ENCODE results near the gene AOC3. TPM values are rescaled to one million over a fixed set of nuclear protein-coding genes. Genes with fewer than 3 reads are reported as not detected.
A peak's percentile ranks its signal among the peaks of the same experiment; 100 is the strongest.

Gene AOC3, protein sequence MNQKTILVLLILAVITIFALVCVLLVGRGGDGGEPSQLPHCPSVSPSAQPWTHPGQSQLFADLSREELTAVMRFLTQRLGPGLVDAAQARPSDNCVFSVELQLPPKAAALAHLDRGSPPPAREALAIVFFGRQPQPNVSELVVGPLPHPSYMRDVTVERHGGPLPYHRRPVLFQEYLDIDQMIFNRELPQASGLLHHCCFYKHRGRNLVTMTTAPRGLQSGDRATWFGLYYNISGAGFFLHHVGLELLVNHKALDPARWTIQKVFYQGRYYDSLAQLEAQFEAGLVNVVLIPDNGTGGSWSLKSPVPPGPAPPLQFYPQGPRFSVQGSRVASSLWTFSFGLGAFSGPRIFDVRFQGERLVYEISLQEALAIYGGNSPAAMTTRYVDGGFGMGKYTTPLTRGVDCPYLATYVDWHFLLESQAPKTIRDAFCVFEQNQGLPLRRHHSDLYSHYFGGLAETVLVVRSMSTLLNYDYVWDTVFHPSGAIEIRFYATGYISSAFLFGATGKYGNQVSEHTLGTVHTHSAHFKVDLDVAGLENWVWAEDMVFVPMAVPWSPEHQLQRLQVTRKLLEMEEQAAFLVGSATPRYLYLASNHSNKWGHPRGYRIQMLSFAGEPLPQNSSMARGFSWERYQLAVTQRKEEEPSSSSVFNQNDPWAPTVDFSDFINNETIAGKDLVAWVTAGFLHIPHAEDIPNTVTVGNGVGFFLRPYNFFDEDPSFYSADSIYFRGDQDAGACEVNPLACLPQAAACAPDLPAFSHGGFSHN
- not detected for total RNA-seq

- DNase-seq: no peak
These were observed at the start of gene AOC3 for GRCh38 chr17:42850954-42851353. Gene AOC3 (plus strand): TSS chr17:42851199. CDS start chr17:42851344, 145 bp downstream.

GRCh38 chr17:42803074-42803883 is 47.7 kb upstream of the AOC3 start:
- no peak for DNase-seq

- DNase-seq: no peak
These were observed 46.1 kb upstream of the AOC3 start for GRCh38 chr17:42804918-42805367.

DNA sequence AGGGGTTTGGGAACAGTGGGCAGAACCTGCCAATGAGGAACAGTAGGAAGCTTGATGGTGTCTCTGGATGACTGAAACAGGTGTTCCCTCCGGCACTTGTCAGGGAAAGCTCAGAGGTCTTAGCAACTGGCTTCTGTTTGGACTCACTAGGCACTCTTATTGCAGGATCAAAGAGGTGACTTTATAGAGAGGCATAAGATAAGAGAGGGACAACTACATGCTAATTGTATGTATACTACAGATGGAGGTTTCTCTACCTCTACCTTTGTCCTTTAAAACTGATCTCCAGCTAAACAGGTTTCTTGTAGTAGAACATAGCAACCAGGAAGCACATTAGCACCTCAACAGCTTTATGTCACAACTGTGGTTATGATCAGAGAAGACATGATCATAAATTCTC is 44.8 kb upstream of the AOC3 start:
- DNase-seq: no peak

- no peak for DNase-seq
These were observed 41.7 kb upstream of the AOC3 start for GRCh38 chr17:42809250-42809649.

DNA sequence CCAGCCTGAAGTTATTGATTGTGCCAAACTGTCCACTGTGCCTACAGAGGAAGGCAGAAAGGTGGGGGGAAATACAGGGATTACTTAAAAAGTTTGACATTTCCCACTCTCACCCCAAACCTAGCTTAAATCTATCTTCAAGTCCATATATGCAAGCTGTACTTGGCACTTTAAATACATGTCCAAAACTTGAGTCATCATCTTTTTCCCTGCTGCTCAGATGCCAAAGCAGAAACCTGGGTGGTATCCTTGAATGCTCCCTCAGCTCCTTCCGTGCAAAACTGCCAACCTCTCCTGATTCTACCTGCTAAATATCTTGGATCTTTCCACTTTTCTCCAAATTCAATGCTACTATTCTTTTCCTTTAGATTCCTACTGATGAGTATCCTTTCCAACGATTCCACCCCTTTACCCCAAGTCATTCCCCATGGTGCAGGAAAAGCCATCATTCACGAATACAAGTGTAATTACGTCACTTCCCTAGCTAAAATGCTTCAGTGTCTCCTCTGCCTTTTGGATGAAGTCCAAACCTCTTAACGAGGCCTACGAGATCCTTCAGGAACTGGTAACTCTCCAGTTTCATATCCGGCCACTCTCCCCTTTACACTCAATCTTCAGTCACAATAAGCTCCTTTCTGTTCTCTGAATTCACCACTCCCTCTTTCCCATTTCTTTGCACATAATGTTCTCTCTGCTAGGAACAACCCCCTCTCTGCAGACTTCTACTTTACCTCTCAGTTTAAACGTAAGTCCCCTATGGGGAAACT is 36.2 kb upstream of the AOC3 start:
- DNase-seq: no peak

DNA sequence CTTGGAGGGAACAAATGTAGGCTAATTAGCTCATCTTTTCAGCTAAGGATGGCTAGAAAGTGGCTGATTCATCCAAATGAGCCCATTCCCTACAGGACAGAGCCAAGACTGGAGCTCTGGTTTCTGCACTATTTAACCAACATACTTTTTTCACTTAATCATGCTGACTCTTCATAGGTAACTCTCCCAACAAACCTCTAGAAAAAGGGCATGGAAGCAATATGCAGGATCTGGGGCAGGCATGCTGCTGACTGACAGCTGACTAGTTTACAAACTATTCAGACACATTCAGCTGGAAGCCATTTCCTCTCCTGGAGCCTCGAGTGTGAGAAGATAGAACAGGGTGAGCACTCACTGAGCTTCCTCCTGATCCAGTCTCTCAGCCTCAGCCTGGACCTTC is 33.1 kb upstream of the AOC3 start:
- no peak for DNase-seq

DNA sequence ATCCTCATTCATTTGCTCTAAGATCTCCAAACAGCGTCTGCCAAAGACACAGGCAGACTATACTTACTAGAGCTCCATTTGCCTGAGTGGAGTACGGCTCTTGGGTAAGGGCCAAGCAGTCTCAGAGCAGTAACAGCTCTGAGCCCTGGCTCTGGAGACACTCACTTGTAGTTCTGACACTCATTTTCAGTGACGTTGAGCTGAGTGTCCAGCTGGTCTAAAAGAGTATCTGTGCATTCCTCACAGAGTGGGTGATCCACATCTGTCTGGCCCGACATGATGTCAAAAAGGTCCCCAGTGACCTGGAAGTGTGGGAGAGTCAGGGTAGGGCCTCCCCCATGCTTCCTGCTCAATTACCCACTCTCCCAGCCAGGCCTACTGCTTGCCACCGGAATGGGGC is 32.6 kb upstream of the AOC3 start:
- no peak for DNase-seq

GRCh38 chr17:42819939-42820535 is 31.0 kb upstream of the AOC3 start:
- DNase-seq: peak; percentile 50

DNA sequence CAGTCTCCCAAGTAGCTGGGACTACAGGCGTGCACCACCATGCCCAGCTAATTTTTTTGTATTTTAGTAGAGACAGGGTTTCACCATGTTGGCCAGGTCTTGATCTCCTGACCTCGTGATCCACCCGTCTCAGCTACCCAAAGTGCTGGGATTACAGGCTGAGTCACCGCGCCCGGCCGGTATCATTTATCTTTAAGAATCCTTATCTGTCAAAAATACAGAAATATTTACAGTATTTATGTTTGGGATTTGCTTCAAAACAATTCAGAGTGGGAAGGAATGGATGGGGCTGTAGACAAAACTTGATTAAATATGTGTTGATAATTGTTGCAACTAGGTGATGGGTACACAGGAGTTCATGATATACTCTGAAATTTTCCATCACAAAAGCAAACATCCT is 29.8 kb upstream of the AOC3 start:
- DNase-seq: no peak

DNA sequence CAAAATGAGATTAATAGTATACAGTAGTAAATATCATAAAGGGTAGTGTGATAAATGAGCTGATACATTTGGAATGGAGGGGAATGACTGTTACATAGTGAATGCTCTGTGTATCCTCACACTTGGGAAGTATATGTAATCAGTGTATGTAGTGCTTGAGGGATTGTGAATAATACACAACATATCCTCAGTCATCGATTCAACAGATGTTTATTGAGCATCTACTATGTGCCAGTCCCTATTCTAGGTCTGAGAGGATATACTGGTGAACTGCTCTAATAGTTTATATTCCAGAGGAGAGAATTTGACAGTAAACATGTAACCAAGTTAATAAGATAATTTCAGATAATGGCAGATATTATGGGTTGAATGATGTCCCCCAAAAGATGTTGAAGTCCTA is 23.5 kb upstream of the AOC3 start:
- no peak for DNase-seq

DNA sequence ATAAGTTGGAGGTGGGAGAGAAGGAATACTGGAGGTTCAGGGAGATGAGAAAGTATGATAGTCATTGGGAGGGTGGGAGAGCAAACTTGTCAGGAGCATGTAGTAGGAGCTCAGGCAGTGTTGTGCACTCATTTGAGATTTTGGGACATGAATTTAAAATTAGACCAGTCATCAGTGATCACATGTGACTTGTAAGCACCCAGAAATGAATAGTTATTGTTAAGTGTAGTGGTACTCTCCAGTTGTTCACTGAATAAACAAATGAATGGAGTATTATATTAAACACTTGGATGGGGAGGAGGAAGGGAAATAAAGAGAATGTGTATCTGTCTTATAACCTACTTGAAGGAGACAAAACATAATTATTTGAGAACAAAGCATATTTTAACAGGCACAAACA is 20.0 kb upstream of the AOC3 start:
- DNase-seq: no peak

GRCh38 chr17:42832213-42832933 is 18.6 kb upstream of the AOC3 start:
- no peak for DNase-seq

- peak; percentile 87 for DNase-seq
These were observed 17.8 kb upstream of the AOC3 start, which contains the start of gene PSME3 for GRCh38 chr17:42832934-42833766. Gene PSME3 (plus strand): TSS chr17:42833397. CDS start chr17:42833632, 235 bp downstream.

DNA sequence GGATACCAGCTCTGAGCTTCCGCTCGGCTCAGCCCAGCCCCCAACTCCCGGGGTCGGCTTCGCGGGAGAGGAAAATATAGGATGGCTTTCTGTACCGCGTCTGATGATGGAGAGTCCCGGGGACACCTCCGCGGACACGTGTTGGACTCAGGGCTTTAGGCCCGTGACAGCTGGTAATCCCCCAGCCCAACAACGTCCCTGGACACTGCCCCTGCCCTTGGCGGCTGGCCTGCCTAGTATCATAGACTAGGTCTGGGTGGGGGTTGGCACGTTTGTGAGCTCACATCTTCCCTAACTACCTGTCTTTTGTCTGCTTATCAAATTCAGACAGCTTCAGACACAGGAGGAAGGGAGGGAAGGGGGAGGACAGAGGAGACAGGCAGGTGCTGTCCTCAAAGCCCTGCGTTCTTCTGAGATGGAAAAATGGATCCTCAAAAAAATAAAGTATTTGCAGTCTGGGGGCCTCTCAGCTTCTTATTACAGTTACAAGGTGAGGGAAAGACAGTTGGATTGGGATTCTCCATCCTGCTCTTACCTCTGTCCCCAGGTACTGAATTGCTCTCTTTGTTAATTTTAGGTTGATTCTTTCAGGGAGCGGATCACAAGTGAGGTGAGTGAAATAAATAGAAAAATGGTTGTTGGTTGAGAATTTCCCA is 17.1 kb upstream of the AOC3 start:
- peak; percentile 5 for DNase-seq

DNA sequence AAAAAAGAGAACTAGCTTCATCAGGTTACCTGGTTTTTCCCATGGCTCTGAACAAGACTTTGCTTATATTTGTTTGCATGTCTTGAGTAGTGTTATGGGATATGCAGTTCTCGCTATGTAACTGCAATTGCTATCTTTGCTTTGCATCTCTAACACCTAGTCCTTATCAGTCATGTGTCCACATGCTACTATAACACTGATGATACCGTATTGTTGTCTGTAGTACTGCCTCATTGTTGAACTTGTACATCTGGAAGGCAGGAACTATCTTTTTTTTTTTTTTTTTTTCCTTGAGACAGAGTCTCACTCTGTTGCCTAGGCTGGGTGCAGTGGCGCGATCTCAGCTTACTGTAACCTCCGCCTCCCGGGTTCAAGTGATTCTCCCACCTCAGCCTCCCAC is 15.3 kb upstream of the AOC3 start:
- DNase-seq: no peak

GRCh38 chr17:42841975-42842685 is 8.9 kb upstream of the AOC3 start:
- DNase-seq: no peak

- DNase-seq: no peak
These were observed 7.6 kb upstream of the AOC3 start for GRCh38 chr17:42843358-42843934.

- no peak for DNase-seq
These were observed 6.7 kb upstream of the AOC3 start, which contains the start of gene AOC2 for GRCh38 chr17:42844271-42844670. Gene AOC2 (plus strand): TSS chr17:42844580. CDS start chr17:42844627, 47 bp downstream.
